ENCODE measurements around the gene MYBBP1A.
"Not testable (repeated sequence)": the region's sequence is repeated elsewhere in the genome, so short reads cannot be mapped to it uniquely, and the experiment has no call there.

MYBBP1A gene

GRCh38 chr17:4597975-4598374 lies 42.8 kb upstream of the MYBBP1A start:
- no peak overlapping the region for H3K27ac ChIP-seq (ENCODE audit: low read length)
- no CpG with 5 or more reads among the region's 13 CpGs for WGBS (ENCODE audit: insufficient coverage, insufficient read length)
- DNase-seq (ENCODE audit: low read depth, low spot score) = no peak

GRCh38 chr17:4596636-4597380 lies 41.6 kb upstream of the MYBBP1A start:
- H3K27me3 ChIP-seq (ENCODE audit: control insufficient read depth, insufficient read depth, low read length) = no peaks in the 10 kb centered on the region
- no peak overlapping the region for H3K27ac ChIP-seq (ENCODE audit: low read length)
- WGBS (ENCODE audit: insufficient coverage, insufficient read length) = no CpG with 5 or more reads among the region's 36 CpGs
- no peaks in the 10 kb centered on the region for H3K9me3 ChIP-seq (ENCODE audit: control insufficient read depth, insufficient read depth, low read length)
- peaks cover 23% of the 10 kb centered on the region for H3K4me1 ChIP-seq (ENCODE audit: control insufficient read depth, insufficient read depth, low read length)
- H3K4me3 ChIP-seq (ENCODE audit: low read length) = no peak overlapping the region
- no peaks in the 10 kb centered on the region for H3K36me3 ChIP-seq (ENCODE audit: control insufficient read depth, insufficient read depth, low read length)
- DNase-seq (ENCODE audit: low read depth, low spot score) = no peak

More at GRCh38 chr17:4597975-4598374, 42.8 kb upstream of the MYBBP1A start:
- H3K36me3 ChIP-seq (ENCODE audit: control insufficient read depth, insufficient read depth, low read length) = no peaks in the 10 kb centered on the region
- H3K27me3 ChIP-seq (ENCODE audit: control insufficient read depth, insufficient read depth, low read length) = no peaks in the 10 kb centered on the region
- H3K4me1 ChIP-seq (ENCODE audit: control insufficient read depth, insufficient read depth, low read length) = peaks cover 23% of the 10 kb centered on the region
- H3K4me3 ChIP-seq (ENCODE audit: low read length) = no peak overlapping the region
- no peaks in the 10 kb centered on the region for H3K9me3 ChIP-seq (ENCODE audit: control insufficient read depth, insufficient read depth, low read length)

GRCh38 chr17:4595685-4596342 lies 40.6 kb upstream of the MYBBP1A start:
- H3K4me3 ChIP-seq (ENCODE audit: low read length); H3K36me3 ChIP-seq (ENCODE audit: control insufficient read depth, insufficient read depth, low read length); H3K27ac ChIP-seq (ENCODE audit: low read length); DNase-seq (ENCODE audit: low read depth, low spot score); H3K27me3 ChIP-seq (ENCODE audit: control insufficient read depth, insufficient read depth, low read length); H3K9me3 ChIP-seq (ENCODE audit: control insufficient read depth, insufficient read depth, low read length): not testable (repeated sequence)
- no CpG with 5 or more reads among the region's 23 CpGs for WGBS (ENCODE audit: insufficient coverage, insufficient read length)
- H3K4me1 ChIP-seq (ENCODE audit: control insufficient read depth, insufficient read depth, low read length) = peaks cover 23% of the 10 kb centered on the region

GRCh38 chr17:4594931-4595684 lies 39.9 kb upstream of the MYBBP1A start:
- H3K4me1 ChIP-seq (ENCODE audit: control insufficient read depth, insufficient read depth, low read length) = peaks cover 17% of the 10 kb centered on the region
- no CpG with 5 or more reads among the region's 29 CpGs for WGBS (ENCODE audit: insufficient coverage, insufficient read length)
- no peak overlapping the region for H3K4me3 ChIP-seq (ENCODE audit: low read length)
- no peaks in the 10 kb centered on the region for H3K36me3 ChIP-seq (ENCODE audit: control insufficient read depth, insufficient read depth, low read length)
- H3K27ac ChIP-seq (ENCODE audit: low read length) = no peak overlapping the region
- DNase-seq (ENCODE audit: low read depth, low spot score) = no peak
- H3K27me3 ChIP-seq (ENCODE audit: control insufficient read depth, insufficient read depth, low read length) = no peaks in the 10 kb centered on the region
- H3K9me3 ChIP-seq (ENCODE audit: control insufficient read depth, insufficient read depth, low read length) = no peaks in the 10 kb centered on the region

GRCh38 chr17:4594406-4594805 lies 39.2 kb upstream of the MYBBP1A start:
- WGBS (ENCODE audit: insufficient coverage, insufficient read length) = no CpG with 5 or more reads among the region's 7 CpGs
- Histone ChIP-seq H3K4me1 (ENCODE audit: control insufficient read depth, insufficient read depth, low read length) (peaks cover 12% of the 10 kb centered on the region), H3K9me3 (ENCODE audit: control insufficient read depth, insufficient read depth, low read length) (no peaks in the 10 kb centered on the region), H3K27me3 (ENCODE audit: control insufficient read depth, insufficient read depth, low read length) (no peaks in the 10 kb centered on the region), H3K27ac (ENCODE audit: low read length) (no peak overlapping the region), H3K36me3 (ENCODE audit: control insufficient read depth, insufficient read depth, low read length) (no peaks in the 10 kb centered on the region), H3K4me3 (ENCODE audit: low read length) (no peak overlapping the region)
- DNase-seq (ENCODE audit: low read depth, low spot score) = no peak

GRCh38 chr17:4593021-4593421 lies 37.8 kb upstream of the MYBBP1A start:
- H3K36me3 ChIP-seq (ENCODE audit: control insufficient read depth, insufficient read depth, low read length) = no peaks in the 10 kb centered on the region
- H3K9me3 ChIP-seq (ENCODE audit: control insufficient read depth, insufficient read depth, low read length) = no peaks in the 10 kb centered on the region
- no peak for DNase-seq (ENCODE audit: low read depth, low spot score)
- no peaks in the 10 kb centered on the region for H3K27me3 ChIP-seq (ENCODE audit: control insufficient read depth, insufficient read depth, low read length)
- no peak overlapping the region for H3K27ac ChIP-seq (ENCODE audit: low read length)
- H3K4me1 ChIP-seq (ENCODE audit: control insufficient read depth, insufficient read depth, low read length) = peaks cover 9% of the 10 kb centered on the region
- WGBS (ENCODE audit: insufficient coverage, insufficient read length) = no CpG with 5 or more reads among the region's 14 CpGs
- no peak overlapping the region for H3K4me3 ChIP-seq (ENCODE audit: low read length)

GRCh38 chr17:4592240-4593005 lies 37.2 kb upstream of the MYBBP1A start:
- WGBS (ENCODE audit: insufficient coverage, insufficient read length) = no CpG with 5 or more reads among the region's 11 CpGs

GRCh38 chr17:4591529-4591928 lies 36.3 kb upstream of the MYBBP1A start:
- Histone ChIP-seq H3K4me1 (ENCODE audit: control insufficient read depth, insufficient read depth, low read length) (peaks cover 8% of the 10 kb centered on the region), H3K27me3 (ENCODE audit: control insufficient read depth, insufficient read depth, low read length) (no peaks in the 10 kb centered on the region), H3K36me3 (ENCODE audit: control insufficient read depth, insufficient read depth, low read length) (no peaks in the 10 kb centered on the region), H3K9me3 (ENCODE audit: control insufficient read depth, insufficient read depth, low read length) (no peaks in the 10 kb centered on the region), H3K4me3 (ENCODE audit: low read length) (no peak overlapping the region), H3K27ac (ENCODE audit: low read length) (no peak overlapping the region)
- DNase-seq (ENCODE audit: low read depth, low spot score) = no peak
- no CpG with 5 or more reads among the region's 12 CpGs for WGBS (ENCODE audit: insufficient coverage, insufficient read length)

More at GRCh38 chr17:4592240-4593005, 37.2 kb upstream of the MYBBP1A start:
- Histone ChIP-seq H3K36me3 (ENCODE audit: control insufficient read depth, insufficient read depth, low read length) (no peaks in the 10 kb centered on the region), H3K27me3 (ENCODE audit: control insufficient read depth, insufficient read depth, low read length) (no peaks in the 10 kb centered on the region), H3K4me3 (ENCODE audit: low read length) (no peak overlapping the region), H3K9me3 (ENCODE audit: control insufficient read depth, insufficient read depth, low read length) (no peaks in the 10 kb centered on the region), H3K27ac (ENCODE audit: low read length) (no peak overlapping the region), H3K4me1 (ENCODE audit: control insufficient read depth, insufficient read depth, low read length) (peaks cover 8% of the 10 kb centered on the region)
- DNase-seq (ENCODE audit: low read depth, low spot score) = no peak

- WGBS (ENCODE audit: insufficient coverage, insufficient read length) = no CpG with 5 or more reads among the region's 10 CpGs
- Histone ChIP-seq H3K27me3 (ENCODE audit: control insufficient read depth, insufficient read depth, low read length) (no peaks in the 10 kb centered on the region), H3K9me3 (ENCODE audit: control insufficient read depth, insufficient read depth, low read length) (no peaks in the 10 kb centered on the region), H3K4me3 (ENCODE audit: low read length) (no peak overlapping the region), H3K27ac (ENCODE audit: low read length) (no peak overlapping the region), H3K36me3 (ENCODE audit: control insufficient read depth, insufficient read depth, low read length) (no peaks in the 10 kb centered on the region), H3K4me1 (ENCODE audit: control insufficient read depth, insufficient read depth, low read length) (peaks cover 8% of the 10 kb centered on the region)
- DNase-seq (ENCODE audit: low read depth, low spot score) = no peak
These were observed 35.8 kb upstream of the MYBBP1A start for GRCh38 chr17:4590981-4591453.

- H3K4me3 ChIP-seq (ENCODE audit: low read length); H3K27ac ChIP-seq (ENCODE audit: low read length); H3K27me3 ChIP-seq (ENCODE audit: control insufficient read depth, insufficient read depth, low read length); H3K9me3 ChIP-seq (ENCODE audit: control insufficient read depth, insufficient read depth, low read length); H3K36me3 ChIP-seq (ENCODE audit: control insufficient read depth, insufficient read depth, low read length); DNase-seq (ENCODE audit: low read depth, low spot score); H3K4me1 ChIP-seq (ENCODE audit: control insufficient read depth, insufficient read depth, low read length): not testable (repeated sequence)
- WGBS (ENCODE audit: insufficient coverage, insufficient read length) = no CpG with 5 or more reads among the region's 11 CpGs
These were observed 34.9 kb upstream of the MYBBP1A start for GRCh38 chr17:4590042-4590441.
